Fibroblast of mammary gland (primary cell): ENCODE results near the gene NPHS1.

Experiments used
- DNase-seq: peaks from one replicate; pipeline ENCODE4 v3.0.0-alpha.2; 2010; ENCODE audit warnings: low read depth
- H3K4me3 ChIP-seq: 2 replicates; pipeline ENCODE4 v1.5.1; 2011; ENCODE audit warnings: low read depth, mild to moderate bottlenecking, low read length, moderate library complexity; ENCODE audit not compliant: control insufficient read depth
- TF ChIP-seq, protein P1 (sequence below): conservative IDR thresholded peaks from 2 replicates; pipeline ENCODE4 v1.5.1; 2011; ENCODE audit warnings: low read depth, low read length, inconsistent platforms; ENCODE audit not compliant: control insufficient read depth, insufficient read depth

NPHS1 gene

DNA sequence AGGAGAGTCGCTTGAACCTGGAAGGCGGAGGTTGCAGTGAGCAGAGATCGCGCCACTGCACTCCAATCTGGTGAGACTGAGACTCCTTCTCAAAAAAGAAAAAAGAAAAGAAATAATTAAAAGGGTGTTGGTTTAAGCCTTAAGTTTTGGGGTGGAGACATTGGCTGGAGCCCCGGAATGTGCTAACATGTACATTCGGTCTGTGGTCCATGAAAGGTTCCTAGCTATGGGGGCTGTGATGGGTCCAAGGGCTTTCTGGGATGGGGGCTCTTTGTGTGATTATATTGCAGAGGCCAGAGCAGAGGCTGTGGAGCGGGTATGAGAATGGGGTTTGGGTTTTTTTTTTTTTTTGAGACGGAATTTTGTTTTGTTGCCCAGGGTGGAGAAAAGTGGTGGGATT lies 33.6 kb upstream of the NPHS1 start:
- no peak for DNase-seq
- no peak overlapping the region for H3K4me3 ChIP-seq
- TF ChIP-seq, protein P1, sequence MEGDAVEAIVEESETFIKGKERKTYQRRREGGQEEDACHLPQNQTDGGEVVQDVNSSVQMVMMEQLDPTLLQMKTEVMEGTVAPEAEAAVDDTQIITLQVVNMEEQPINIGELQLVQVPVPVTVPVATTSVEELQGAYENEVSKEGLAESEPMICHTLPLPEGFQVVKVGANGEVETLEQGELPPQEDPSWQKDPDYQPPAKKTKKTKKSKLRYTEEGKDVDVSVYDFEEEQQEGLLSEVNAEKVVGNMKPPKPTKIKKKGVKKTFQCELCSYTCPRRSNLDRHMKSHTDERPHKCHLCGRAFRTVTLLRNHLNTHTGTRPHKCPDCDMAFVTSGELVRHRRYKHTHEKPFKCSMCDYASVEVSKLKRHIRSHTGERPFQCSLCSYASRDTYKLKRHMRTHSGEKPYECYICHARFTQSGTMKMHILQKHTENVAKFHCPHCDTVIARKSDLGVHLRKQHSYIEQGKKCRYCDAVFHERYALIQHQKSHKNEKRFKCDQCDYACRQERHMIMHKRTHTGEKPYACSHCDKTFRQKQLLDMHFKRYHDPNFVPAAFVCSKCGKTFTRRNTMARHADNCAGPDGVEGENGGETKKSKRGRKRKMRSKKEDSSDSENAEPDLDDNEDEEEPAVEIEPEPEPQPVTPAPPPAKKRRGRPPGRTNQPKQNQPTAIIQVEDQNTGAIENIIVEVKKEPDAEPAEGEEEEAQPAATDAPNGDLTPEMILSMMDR, result no peak

DNA sequence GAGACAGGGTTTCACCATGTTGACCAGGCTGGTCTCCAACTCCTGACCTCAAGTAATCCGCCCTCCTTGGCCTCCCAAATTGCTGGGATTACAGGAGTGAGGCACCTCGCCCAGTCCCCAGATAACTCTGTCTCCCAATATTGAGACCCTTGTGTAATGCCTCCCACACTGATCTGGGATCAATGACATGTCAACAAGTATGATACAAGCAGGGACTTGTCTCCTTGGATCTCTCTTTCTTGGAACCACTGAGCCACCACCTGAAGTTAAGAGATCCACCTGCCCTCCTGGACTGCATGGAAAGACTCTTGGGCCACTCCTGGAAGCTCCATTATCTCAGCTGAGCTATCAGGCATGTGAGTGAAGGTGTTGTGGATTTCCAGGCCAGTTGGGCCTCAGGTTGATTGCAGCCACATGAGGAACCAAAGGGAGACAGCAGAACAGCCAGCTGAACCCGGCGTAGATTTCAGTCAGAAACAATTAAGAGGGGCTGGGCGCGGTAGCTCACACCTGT lies 33.0 kb upstream of the NPHS1 start:
- TF ChIP-seq, protein P1, result no peak
- no peak for DNase-seq
- no peak overlapping the region for H3K4me3 ChIP-seq

DNA sequence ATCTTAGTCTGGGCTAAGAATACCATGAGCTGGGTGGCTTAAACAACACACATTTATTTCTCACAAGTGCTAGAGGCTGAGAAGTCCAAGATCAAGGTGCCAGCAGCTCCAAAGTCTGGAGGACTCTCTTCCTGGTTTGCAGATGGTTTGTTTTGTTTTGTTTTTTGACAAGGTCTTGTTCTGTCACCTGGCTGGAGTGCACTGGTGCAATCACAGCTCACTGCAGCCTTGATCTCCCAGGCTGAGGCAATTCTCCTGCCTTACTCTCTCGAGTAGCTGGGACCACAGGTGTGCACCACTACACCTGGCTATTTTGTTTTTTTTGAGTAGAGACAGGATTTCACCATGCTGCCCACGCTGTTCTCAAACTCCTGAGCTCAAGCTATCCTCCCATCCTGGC lies 31.6 kb upstream of the NPHS1 start:
- no peak overlapping the region for H3K4me3 ChIP-seq
- TF ChIP-seq, protein P1, result no peak
- no peak for DNase-seq

DNA sequence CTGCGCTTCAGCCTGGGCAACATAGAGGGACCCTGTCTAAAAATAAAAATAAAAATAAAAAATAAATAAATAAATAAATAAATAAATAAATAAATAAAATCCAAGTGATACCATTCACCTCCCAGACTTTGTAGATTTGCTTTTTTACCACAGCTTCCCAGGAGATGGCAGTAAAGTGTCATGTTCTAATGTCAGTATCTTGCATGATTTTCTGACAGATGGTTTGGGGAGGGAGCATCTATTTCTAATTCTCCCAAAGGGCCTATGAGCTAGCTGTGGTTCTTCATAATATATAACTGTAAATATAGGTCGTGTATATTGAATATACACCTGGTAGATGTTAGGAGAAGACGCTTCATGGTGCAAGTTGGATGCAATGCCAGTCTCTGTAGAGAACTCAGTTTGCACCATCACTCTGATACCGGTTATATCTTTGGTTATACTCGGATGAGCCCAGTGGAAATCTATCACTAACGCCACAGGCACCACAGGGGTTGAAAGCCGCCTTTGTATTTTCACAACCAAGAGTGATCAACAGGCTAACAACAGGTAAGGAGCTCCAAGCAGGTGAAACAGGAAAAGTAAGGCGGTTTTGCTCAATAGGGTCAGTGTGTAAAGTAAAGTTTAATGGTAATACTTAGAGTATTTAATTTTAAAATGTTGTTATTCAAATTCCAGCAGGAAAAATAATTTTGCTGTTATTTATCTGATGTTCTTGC lies 30.0 kb upstream of the NPHS1 start:
- H3K4me3 ChIP-seq, result no peak overlapping the region
- peak; percentile 84 for DNase-seq
- TF ChIP-seq, protein P1, result peak; percentile 54

DNA sequence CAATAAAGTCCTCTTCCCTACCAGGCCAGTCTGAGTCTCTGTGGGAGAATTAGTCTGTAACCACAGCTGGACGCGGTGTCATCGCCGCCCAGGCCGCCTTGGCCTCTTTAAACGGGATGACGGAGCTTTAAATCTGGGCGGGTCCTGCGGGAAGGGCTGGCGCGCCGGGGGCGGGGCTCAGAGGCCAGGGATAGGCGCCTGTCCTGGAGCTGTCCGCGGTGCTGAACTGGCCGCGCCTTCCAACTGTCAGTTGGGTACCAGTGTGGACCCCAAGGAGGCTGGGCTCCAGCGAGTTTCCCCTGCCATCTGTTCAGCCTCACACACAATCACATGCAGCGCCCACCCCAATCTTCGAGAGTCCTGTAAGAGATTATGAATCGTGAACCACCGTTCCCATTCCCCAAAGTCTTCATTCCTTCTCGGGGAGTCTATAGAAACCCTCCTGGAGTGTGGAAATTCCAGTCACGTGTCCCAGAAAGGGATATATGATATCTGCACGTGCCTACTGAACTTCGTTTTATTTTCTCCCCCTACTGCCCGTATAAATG lies 27.5 kb upstream of the NPHS1 start:
- H3K4me3 ChIP-seq, result no peak overlapping the region
- peak; percentile 89 for DNase-seq
- TF ChIP-seq, protein P1, result no peak

DNA sequence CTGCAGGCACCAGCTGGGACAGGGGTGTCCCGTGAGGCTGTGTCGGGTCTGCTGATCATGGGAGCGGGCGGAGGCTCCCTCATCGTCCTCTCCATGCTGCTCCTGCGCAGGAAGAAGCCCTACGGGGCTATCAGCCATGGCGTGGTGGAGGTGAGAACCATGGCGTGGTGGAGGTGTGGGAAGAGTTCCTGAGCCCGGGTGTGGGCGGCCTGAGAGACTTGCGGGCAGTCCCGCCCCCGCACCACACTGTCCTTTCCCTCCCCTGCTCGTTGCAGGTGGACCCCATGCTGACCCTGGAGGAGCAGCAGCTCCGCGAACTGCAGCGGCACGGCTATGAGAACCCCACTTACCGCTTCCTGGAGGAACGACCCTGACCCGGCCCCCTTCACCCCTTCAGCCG lies 26.8 kb upstream of the NPHS1 start:
- no peak for DNase-seq
- TF ChIP-seq, protein P1, result no peak
- H3K4me3 ChIP-seq, result no peak overlapping the region

DNA sequence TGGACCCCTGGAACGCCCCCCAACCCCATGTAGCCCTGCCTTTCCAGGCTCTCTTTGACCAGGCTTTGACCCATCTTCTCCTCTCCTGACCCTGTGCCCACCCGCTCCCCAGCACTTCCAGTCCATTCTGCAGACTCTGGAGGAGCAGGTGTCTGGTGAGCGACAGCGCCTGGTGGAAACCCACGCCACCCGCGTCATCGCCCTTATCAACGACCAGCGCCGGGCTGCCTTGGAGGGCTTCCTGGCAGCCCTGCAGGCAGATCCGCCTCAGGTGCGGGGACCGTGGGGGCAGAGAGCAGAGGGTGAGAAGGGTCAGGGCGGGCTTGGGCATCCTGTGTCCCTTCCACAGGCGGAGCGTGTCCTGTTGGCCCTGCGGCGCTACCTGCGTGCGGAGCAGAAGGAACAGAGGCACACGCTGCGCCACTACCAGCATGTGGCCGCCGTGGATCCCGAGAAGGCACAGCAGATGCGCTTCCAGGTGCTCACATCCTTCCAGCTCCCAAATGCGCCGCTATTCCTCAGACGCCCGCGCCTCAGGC lies 22.2 kb upstream of the NPHS1 start:
- no peak for DNase-seq
- TF ChIP-seq, protein P1, result no peak
- no peak overlapping the region for H3K4me3 ChIP-seq
